Measurements from ENCODE around the gene EPHB2.
"Not testable (repeated sequence)": the region's sequence is repeated elsewhere in the genome, so short reads cannot be mapped to it uniquely, and the experiment has no call there.

EPHB2 gene

DNA sequence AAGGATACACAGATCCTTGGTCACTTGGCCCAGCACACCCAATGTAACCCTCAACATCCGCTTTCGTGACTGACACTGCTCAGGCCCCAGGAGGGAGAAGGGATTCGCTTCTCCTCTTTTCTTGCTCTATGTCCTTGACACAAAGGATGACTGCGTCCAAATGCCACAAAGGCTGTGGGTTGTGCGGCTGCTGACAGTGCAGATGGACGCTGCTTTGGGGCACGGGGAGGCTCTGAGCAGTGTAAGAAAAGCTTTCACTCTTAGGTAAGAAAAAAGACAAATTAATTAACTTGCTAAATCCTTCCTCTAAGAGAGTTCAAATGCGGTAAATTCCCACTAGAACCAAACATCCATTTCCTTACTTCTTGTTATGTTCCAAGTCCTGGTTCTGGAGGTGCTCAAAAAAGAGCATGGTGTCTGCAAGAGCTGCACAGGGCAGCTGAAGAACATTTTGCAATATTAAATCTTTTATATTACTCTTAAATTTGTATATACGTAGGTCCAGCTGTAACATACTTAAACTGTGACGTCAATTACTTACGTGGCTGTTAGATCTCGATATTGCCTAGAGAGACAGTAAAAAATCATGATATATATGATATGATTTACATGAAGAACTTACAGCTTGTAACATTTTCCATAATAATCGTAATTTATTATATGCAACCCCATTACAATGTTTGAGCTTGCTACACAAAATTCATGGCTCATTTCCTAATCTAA, 19.4 kb upstream of the EPHB2 start:
- DNase-seq: no peak

DNA sequence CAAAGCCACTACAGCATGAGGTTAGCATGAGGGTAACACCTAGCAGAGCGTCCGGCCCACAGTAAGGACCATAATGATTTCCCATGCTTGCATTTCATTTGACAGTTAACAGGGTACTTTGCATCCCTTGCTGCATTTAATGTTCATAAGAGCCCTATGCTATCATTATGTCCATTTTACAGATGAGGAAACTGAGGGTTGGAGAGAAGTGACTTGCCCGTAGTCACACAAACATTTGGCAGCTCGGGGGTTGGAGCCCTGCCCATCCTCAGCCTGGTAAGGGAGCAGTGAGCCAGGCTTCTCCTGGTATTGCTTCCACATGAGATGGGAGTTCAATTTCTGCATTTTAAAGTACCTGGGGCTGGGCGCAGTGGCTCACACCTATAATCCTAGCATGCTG, 16.5 kb upstream of the EPHB2 start:
- DNase-seq: no peak

DNA sequence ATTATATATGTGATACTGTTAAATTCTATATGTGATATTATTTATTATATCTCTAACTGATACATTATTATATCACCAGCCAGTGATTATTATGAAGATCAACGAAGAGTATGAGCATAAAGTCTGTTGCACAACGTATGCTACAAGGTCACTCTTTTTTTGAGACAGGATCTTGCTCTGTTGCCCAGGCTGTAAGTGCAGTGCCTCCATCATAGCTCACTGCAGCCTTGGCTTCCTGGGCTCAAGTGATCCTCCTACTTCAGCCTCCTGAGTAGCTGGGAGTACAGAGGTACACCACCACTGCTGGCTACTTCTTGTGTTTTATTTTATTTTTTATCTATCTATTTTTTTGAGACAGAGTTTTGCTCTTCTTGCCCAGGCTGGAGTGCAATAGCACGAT, 14.0 kb upstream of the EPHB2 start:
- no peak for DNase-seq

DNA sequence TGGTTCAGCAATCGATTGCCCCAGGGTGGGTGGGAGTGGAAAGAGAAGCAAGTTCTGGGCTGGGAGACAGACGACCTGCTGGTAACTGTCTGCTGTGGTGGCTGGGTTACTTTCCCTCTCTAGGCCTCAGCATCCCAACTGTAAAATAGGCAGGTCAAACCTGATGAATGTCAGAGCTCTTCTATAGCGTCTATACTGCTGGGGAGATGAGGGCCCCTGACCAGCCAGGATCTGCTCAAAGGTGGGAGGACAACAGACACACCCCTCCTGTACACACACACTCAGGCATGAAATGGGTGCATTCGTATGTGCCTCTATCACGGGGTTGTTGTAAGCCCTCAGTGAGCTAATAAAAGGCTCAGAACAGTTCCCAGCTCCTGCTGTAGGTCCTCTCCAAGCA, 12.7 kb upstream of the EPHB2 start:
- DNase-seq: no peak

DNA sequence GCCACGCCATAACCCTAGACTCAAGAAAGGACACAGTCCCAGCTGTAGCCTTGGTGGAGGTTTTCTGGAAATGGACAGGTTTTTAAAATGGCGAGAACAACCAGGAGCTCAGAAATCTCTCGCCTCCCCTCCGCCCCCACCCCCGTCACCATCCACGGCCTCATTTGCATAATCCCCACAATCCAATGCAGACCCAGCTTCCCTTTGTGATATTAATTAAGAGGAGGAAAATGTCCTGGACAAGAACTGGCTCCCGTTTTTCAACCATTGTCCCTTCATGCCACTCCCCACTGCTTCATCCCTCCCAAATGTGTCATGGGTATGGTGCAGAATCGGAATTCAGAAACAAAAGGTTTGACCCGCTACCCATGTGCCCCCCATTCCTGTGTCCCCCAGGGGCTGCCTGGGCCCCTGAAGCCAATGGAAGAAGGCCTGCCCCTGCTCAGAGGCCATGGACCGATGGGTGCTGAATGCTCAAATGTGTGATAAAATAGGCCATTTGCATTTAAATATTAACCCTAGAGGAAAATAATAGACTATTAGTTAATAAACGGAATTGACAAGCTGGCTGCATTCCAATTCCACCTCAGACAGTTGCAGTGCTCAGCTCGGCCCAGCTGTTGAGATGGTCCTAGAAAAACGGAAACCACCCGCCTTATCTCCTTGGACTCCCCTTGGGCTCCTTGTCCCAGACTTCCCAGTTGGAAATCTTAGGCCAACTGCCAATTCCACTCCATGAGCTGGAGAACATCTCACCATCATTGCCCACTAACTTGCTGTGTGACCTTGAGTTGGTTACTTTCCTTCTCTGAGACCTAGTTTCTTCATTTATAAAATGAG, 10.7 kb upstream of the EPHB2 start:
- DNase-seq: no peak

DNA sequence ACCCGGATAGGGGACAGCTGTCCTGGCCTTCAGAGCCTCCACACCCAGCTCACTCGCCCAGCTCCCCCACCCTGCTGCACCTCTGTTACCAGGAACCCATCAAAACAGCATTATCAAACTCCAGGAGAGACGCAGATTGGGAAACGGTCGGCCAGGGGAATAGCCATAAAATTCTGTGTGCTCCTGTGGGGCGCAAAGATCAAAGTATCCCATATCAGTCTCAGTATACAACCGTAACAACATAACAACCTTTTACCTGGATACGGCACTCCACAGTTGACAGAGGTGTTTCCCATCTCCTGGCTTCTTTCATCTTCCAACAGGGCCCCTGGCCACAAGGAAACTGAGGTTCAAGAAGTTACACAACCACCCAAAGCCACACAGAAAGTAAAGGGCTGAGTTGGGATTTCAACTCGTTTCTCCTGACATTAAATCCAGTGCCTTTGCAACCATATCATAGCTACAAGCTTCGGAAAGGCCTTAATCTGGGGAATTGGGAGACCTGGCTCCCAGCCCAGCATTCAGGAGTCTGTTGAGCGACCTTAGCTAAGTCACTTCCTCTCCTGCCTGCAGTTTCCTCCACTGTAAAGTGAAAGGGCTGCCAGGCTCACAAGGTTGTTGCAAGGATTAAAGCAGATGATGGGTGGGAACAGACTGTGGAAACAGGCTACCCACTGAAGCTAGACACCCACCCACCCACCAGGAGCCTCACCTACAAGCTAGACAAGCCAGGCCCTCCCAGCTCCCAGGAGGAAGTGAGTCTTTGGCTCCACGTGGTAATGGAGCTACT, 8.1 kb upstream of the EPHB2 start:
- DNase-seq: no peak

DNA sequence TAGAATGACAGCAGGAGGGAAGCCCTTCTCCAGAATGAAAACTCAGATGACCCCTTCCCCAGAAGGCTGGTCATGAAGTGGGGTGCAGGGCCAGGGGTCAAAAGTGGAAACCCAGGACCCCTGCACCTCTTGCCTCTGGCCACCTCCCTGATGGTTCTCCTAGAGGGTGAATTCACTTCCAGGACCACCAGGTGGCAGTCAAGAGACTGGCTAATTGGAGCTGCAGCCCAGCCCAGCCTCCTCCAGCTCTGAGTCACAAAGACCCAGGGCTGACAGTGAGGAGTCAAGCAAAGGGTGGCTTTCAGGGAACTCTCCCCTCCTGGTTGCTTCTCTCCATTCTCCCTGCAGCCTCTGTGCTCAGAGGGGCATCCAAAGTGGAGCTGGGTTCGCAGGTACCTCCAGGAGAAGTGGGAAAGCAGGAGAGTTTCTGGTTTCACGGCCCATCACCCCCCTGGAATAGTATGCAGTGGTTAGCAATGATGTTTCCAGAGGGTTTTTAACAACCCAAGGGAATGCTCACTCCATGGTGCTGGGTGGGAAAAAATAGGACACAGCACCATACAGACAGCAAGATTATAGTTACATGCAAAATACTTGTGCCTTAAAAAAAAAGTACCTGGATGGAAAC, 6.1 kb upstream of the EPHB2 start:
- DNase-seq: peak; percentile 65

DNA sequence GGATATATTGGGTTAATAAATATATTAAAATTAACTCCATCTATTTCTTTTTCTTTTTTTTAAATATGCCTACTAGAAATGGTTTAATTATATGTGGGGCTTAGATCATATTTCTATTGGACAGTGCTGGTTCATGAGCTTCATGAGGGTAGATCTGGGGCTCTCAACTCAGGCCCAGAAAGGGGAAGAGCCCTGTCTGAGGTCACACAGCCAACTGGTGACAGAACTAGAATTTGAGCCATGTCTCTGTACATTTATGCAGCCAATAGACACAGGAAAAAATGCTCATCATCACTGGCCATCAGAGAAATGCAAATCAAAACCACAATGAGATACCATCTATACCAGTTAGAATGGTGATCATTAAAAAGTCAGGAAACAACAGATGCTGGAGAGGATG, 5.1 kb upstream of the EPHB2 start:
- no peak for DNase-seq

DNA sequence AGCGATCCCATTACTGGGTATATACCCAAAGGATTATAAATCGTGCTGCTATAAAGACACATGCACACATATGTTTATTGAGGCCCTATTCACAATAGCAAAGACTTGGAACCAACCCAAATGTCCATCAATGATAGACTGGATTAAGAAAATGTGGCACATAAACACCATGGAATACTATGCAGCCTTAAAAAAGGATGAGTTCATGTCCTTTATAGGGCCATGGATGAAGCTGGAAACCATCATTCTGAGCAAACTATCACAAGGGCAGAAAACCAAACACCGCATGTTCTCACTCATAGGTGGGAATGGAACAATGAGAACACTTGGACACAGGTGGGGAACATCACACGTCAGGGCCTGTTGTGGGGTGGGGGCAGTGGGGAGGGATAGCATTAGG, 4.5 kb upstream of the EPHB2 start:
- not testable (repeated sequence) for DNase-seq

DNA sequence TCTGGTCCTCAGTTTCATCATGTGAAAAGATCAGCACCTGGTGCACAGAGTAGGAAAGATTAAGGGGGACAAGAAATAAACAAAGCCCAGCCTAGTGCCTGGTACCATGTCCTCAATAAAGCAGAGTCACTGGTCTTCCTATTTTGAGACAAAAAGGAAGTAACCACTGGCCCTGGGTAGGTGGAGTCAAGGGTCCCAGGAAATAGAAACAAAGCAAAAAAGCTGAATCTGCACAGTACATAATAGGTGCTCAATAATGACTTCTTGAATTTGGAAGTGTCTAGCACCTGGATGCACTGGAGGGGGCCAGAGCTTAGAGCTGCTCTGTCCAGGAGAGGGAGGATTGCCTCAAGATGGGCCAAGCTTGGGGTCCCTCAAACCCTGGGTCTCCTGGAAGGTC, 1.9 kb upstream of the EPHB2 start:
- DNase-seq: no peak

DNA sequence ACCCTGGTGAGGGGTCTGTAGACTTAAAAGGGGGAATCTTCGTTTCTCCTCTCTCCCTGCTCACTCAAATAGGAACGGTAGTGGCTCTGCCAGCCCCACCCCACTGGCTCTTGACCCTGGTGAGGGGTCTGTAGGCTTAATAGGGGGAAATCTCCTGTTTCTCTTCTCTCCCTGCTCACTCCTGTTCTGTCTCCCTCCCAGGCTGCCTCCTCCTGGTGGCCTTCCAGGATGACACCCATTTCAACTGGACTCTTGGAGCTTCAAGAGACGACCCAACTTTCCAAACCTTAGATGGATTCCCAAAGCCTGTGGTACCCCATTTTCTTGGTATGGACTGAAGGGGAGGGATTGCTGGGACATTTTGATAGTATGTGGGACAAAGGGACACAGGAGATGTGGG, 1.4 kb upstream of the EPHB2 start:
- DNase-seq: no peak

DNA sequence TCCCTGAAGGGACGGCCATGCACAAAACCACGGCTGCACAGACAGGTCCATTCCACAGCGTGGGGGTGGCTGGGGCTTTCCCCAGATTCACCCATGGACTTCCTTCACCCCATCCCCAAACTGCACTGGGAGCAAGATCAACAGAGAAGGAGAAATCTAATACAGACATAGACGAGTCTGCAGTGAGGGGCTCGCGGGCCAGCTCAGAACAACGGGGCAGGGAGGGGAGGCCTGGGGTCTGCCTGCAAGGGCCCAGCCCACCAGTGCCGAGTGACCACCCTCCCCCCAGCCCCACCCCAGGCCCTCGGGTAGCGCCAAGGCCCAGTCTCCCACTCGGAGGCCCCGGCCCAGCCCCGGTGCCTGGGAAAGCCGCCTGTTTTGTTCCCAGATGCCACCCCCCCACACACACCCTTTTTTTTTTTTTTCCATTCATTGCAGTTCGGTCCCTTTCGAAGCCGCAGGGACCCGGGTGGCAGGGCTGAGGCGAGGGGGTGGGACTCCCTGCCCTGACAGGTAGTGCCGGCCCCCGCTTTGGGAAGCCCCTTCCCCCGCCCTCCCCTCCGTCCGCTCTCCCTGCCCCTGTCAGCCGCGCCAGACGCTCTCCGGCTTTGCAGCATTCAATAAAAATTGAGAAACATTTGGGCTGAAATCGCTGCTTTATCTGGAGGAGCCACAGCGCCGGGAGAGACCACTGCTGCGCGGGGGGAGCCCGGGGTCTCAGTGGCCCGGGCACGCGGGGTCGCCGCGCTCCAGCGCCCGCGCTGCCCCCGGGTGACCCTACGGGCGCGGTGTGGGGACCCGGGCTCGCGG, 543 bp upstream of the EPHB2 start:
- DNase-seq: no peak

DNA sequence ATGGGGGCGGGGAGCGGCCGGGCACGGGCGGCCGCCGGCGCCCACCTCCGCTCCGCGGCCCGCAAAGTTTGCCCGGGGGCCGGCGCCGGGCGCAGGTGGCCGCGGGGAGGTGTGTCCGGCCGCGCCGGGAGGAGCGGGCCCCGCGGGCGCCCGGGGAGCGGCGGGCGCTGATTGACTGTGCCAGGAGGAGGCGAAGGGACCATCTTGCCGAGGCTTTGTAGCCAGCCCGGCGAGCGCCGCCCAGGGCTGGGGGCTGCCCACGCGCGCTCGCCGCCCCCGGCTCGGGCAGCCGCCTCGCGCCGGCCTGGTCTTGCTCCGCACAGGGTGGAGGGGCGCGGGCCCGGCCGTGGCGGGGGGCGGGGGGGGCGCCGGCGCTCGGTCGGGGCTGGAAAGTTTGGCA, 432 bp downstream of the EPHB2 start:
- DNase-seq: no peak

DNA sequence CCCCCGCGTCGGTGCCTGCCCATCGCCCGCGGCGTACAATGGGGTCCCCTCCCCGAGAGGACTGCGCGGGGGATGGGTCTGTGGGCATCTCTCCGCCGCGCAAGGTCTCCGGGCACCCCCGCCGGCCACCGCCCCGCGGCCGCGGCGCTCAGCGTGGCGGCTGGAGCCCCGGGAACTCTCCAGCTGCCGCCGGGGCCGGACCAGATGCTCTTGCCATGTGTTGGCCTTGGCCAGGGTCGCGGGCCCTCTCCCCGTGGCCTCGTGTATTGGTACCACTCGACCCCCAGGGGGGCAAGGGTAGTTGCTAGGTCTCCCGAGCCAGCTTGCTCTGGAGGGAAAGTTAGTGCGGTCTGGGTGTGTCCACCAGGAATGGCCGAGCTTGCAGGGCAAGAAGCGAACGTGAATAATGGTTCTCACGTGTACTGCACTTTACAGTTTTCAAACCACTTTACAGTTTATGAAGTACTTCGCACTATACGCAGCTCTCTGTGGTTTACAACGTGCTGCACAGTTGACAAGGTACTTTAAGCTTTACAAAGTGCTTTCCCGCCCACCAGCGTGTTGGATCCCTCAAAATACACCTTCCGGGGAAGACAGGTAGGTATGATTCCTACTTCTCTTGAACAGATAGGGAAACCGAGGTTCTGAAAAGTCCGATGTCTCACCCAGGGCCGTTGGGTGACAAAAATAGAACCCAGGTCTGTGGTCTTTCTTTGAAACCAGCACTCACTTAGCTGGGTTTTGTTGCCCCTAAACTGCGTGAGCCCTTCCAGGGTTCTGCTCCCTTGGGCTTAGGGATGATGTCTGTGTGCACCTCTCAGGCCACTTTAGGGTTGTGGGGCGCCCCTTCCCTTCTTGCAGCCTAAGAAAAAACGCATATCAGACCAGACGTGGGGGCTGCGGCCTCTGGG, 1.2 kb downstream of the EPHB2 start:
- no peak for DNase-seq

DNA sequence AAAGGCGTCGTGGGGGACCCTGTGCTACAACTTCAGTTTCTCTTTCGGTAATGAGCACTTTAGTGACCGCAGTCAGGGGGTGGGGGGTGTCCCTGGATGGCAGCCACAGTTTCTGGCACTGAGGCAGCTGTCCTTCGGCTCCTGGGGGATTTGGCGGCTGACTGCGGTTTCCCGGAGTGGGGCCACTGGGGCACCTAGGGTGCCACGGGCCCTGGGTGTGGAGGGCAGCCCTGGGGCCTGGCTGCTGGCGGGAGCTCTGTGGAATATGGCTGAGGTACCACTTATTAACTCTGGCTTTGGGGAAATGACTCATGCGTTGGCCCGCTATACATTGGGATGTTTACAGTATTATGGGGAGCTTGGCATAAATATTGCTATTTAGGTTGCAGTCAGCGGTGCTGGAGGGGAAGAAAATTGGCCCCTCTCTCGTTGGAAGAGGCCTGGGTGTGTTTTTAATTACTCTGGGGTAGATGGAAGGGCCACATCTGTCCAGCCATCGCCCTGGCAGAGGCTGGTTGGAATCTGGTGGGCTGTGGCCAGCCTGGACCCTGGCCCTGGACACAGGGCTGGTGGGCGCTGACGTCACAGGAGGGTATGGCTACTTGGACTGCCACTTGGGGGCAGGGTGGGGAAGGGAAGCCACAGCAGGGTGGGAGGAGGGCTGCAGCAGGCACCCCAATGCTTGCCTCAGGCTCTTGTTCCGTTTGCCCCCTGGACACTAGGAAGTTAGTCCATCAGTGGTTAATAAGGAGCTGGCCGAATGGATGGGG, 2.0 kb downstream of the EPHB2 start:
- no peak for DNase-seq

DNA sequence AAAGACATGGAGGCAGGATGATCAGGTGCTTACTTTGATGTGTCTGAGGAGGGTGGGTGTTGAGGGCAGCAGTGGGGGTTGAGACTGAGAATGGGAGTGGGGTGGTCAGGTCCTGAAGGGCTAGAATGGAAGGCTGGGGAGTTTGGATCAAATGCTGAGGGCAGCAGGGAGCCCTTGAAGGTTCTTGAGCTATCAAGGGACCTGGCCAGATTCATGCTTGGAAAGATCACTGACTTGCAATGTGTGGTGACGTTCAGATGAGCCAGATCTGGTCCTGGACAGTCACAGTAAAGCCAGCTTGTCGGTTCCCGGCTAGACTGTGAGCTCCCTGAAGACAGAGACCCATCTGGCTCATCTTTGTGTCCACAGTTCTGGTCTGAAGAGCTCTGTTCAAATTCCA, 3.8 kb downstream of the EPHB2 start:
- DNase-seq: no peak

DNA sequence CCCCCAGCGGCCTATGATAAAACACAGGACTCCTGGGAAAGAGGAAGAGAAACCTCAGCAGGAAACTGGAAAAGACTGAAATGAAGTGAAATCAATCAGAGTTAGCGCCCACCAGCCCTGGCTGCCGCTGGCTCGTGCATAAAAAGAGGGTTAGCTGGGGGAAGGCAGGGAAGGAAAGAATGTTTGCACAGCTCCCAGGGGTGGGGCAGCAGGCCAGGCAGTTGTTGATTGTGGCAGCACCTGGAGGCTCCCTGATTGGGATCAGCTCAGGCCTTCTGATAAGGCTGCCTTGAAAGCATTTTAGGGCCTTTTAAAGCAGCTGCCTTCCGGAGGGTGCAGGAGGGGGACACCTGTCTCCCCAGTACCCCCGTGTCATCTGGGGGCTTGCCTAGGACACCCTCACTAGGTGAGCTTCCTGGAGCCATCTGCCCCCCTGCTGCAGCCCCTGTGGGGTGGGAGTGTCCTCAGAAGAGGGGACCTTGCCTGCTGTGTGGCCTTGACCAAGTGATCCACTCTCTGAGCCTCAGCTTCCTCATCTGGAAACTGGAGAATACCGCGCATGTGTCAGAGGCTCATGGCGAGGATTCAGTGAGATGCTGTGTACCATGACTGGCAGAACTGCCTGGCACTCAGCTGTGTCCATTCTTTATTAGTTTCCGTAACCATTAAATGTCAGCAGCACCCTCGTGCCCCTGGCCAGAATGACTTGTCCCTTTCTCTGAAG, 6.6 kb downstream of the EPHB2 start:
- no peak for DNase-seq

DNA sequence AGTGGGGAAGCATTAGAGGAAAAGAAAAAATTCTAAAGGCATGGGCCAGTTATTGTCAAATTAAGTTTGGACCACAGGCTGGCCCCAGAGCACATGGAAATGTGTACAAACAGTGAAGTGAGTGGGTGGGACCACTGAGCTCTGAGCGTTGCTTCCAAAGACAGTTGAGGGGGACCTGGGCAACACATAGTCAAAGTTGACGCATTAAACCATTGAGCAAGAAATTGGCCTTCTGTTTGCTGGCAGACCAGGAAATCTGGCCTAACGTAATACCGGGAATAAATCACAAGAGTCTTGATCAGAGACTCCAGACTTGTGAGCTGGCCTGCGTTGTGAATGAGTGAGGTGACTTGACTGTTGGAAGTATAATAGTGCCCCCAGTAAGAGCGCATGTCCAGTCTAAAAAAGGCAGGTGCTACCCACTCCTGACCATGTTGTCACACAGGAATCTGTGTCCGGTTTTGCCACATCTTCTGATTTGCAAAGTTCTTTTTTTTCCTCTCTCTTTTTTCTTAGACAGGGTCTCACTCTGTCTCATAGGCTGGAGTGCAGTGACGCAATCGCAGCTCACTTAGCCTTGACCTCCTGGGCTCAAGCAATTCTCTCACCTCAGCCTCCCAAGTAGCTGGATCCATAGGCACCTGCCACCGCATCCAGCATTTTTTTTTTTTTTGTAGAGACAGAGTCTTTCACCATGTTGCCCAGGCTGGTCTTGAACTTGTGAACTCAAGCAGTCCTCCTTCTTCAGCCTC, 10.7 kb downstream of the EPHB2 start:
- no peak for DNase-seq
